H1 (cell line): ENCODE data around the gene ANKMY2.

Source experiments
- BRCA1 ChIP-seq: IDR thresholded peaks from 2 replicates; pipeline ENCODE4 v1.6.1; 2012; ENCODE audit warnings: low read depth, low read length, improper control_type of control experiment
- CBX8 ChIP-seq: fragments of 300-800, 300-1000 bp; sonication (generic); IDR thresholded peaks from 2 replicates; pipeline ENCODE4 v1.7.1; 2016; ENCODE audit warnings: low read depth, low read length, borderline replicate concordance
- CHD1 ChIP-seq: IDR thresholded peaks from 2 replicates; pipeline ENCODE4 v1.6.1; 2012; ENCODE audit warnings: low read depth, low read length, improper control_type of control experiment
- CREB1 ChIP-seq: IDR thresholded peaks from 2 replicates; pipeline ENCODE4 v1.6.1; 2012; ENCODE audit warnings: inconsistent platforms
- CTCF ChIP-seq, 3 experiments: IDR thresholded peaks; 1 replicate in 2 of 3; 2 replicates in 1 of 3; pipeline versions ENCODE4 v1.5.1 to v1.6.1; 2011; ENCODE audit warnings: low read length in 3 of 3, mild to moderate bottlenecking in 3 of 3, inconsistent platforms in 2 of 3, low read depth in 1 of 3, moderate library complexity in 1 of 3; ENCODE audit not compliant: insufficient read depth in 1 of 3; ENCODE audit errors: control extremely low read depth in 1 of 3
- EGR1 ChIP-seq: IDR thresholded peaks from 2 replicates; pipeline ENCODE4 v1.6.1; 2011; ENCODE audit warnings: low read depth, low read length, borderline replicate concordance
- GTF2F1 ChIP-seq: IDR thresholded peaks from 2 replicates; pipeline ENCODE4 v1.6.1; 2012; ENCODE audit warnings: low read depth, low read length, improper control_type of control experiment, borderline replicate concordance
- JUND ChIP-seq: IDR thresholded peaks from 2 replicates; pipeline ENCODE4 v1.6.1; 2011; ENCODE audit warnings: mild to moderate bottlenecking, improper control_type of control experiment, low read length
- NRF1 ChIP-seq: IDR thresholded peaks from 2 replicates; pipeline ENCODE4 v1.6.1; 2011; ENCODE audit warnings: mild to moderate bottlenecking, low read depth, low read length, improper control_type of control experiment
- POLR2A ChIP-seq, 2 experiments: IDR thresholded peaks; 1 replicate in 1 of 2; 2 replicates in 1 of 2; pipeline ENCODE4 v1.6.1; 2011; ENCODE audit warnings: low read depth in 2 of 2, low read length in 2 of 2, mild to moderate bottlenecking in 2 of 2; ENCODE audit errors: control extremely low read depth in 1 of 2
- RAD21 ChIP-seq, 2 experiments: IDR thresholded peaks in 1 of 2; conservative IDR thresholded peaks in 1 of 2; 2 replicates each; pipeline ENCODE4 v1.6.1; 2011; ENCODE audit warnings: low read depth in 2 of 2, low read length in 2 of 2, improper control_type of control experiment in 1 of 2, inconsistent platforms in 1 of 2, mild to moderate bottlenecking in 1 of 2, moderate library complexity in 1 of 2
- SIRT6 ChIP-seq: IDR thresholded peaks from one replicate; pipeline ENCODE4 v1.7.1; 2012; ENCODE audit warnings: low read length, inconsistent platforms
- SUZ12 ChIP-seq: fragments of 200-600 bp; sonication (generic); IDR thresholded peaks from 2 replicates; pipeline ENCODE4 v1.6.1; 2012; ENCODE audit warnings: mild to moderate bottlenecking, inconsistent platforms, low read length, moderate library complexity, mixed read lengths
- ZNF274 ChIP-seq: IDR thresholded peaks from 2 replicates; pipeline ENCODE4 v1.7.0; 2012; ENCODE audit warnings: low read length, borderline replicate concordance; ENCODE audit errors: extremely low read depth

GRCh38 chr7:16626388-16626787 lies 19.2 kb downstream of the ANKMY2 start:
- TF ChIP-seq BRCA1 (no peak), CTCF (IDR thresholded peaks at IDR 0.05; ENCODE audit: control extremely low read depth in 1 of 3, insufficient read depth in 1 of 3, low read depth in 1 of 3, low read length in 3 of 3) (no peak), NRF1 (no peak), SUZ12 (no peak), POLR2A (IDR thresholded peaks at IDR 0.05; ENCODE audit: control extremely low read depth in 1 of 2, low read depth in 2 of 2, low read length in 2 of 2) (no peak), SIRT6 (no peak), CREB1 (no peak), JUND (no peak), CBX8 (no peak), ZNF274 (no peak), RAD21 (IDR thresholded peaks at IDR 0.05 in 1 of 2, conservative IDR thresholded peaks at IDR 0.05 in 1 of 2; ENCODE audit: low read depth in 2 of 2, low read length in 2 of 2) (no peak), CHD1 (no peak), EGR1 (no peak), GTF2F1 (no peak)
